Measurements from ENCODE around the gene CHL1.
"Not testable (repeated sequence)": the region's sequence is repeated elsewhere in the genome, so short reads cannot be mapped to it uniquely, and the experiment has no call there.

CHL1 gene

GRCh38 chr3:352599-352998 is 156.0 kb downstream of the CHL1 start:
- Mint-ChIP-seq H3K9me3 (no peaks in the 10 kb centered on the region), H3K27me3 (ENCODE audit: low read depth) (no peaks in the 10 kb centered on the region), H3K4me3 (no peak overlapping the region), H3K36me3 (ENCODE audit: low read depth) (no peaks in the 10 kb centered on the region), H3K4me1 (ENCODE audit: low read depth) (no peaks in the 10 kb centered on the region), H3K27ac (no peak overlapping the region)
- no peak for DNase-seq (ENCODE audit: low spot score)

- Mint-ChIP-seq H3K4me1 (ENCODE audit: low read depth) (no peaks in the 10 kb centered on the region), H3K27ac (no peak overlapping the region)
These were observed 156.7 kb downstream of the CHL1 start for GRCh38 chr3:353191-353739.

GRCh38 chr3:354432-354831 is 157.9 kb downstream of the CHL1 start:
- Mint-ChIP-seq H3K4me1 (ENCODE audit: low read depth) (no peaks in the 10 kb centered on the region), H3K9me3 (peaks cover under 1% of the 10 kb centered on the region), H3K36me3 (ENCODE audit: low read depth) (no peaks in the 10 kb centered on the region), H3K27me3 (ENCODE audit: low read depth) (no peaks in the 10 kb centered on the region), H3K27ac (no peak overlapping the region), H3K4me3 (no peak overlapping the region)
- peak; percentile 17 for DNase-seq (ENCODE audit: low spot score)

More at GRCh38 chr3:353191-353739, 156.7 kb downstream of the CHL1 start:
- no peak for DNase-seq (ENCODE audit: low spot score)
- H3K4me3 Mint-ChIP-seq: no peak overlapping the region
- H3K36me3 Mint-ChIP-seq (ENCODE audit: low read depth): no peaks in the 10 kb centered on the region
- H3K27me3 Mint-ChIP-seq (ENCODE audit: low read depth): no peaks in the 10 kb centered on the region
- no peaks in the 10 kb centered on the region for H3K9me3 Mint-ChIP-seq

- H3K4me1 Mint-ChIP-seq (ENCODE audit: low read depth): no peaks in the 10 kb centered on the region
- H3K27me3 Mint-ChIP-seq (ENCODE audit: low read depth): no peaks in the 10 kb centered on the region
- peaks cover 4% of the 10 kb centered on the region for H3K9me3 Mint-ChIP-seq
- no peak overlapping the region for H3K27ac Mint-ChIP-seq
- DNase-seq (ENCODE audit: low spot score): no peak
- no peaks in the 10 kb centered on the region for H3K36me3 Mint-ChIP-seq (ENCODE audit: low read depth)
- H3K4me3 Mint-ChIP-seq: no peak overlapping the region
These were observed 159.1 kb downstream of the CHL1 start for GRCh38 chr3:355622-356021.

GRCh38 chr3:356952-357351 is 160.4 kb downstream of the CHL1 start:
- Mint-ChIP-seq H3K4me1 (ENCODE audit: low read depth) (no peaks in the 10 kb centered on the region), H3K9me3 (peaks cover 9% of the 10 kb centered on the region)
- no peak for DNase-seq (ENCODE audit: low spot score)

GRCh38 chr3:359672-360071 is 163.1 kb downstream of the CHL1 start:
- no peaks in the 10 kb centered on the region for H3K4me1 Mint-ChIP-seq (ENCODE audit: low read depth)
- H3K36me3 Mint-ChIP-seq (ENCODE audit: low read depth): no peaks in the 10 kb centered on the region
- no peak overlapping the region for H3K4me3 Mint-ChIP-seq
- no peaks in the 10 kb centered on the region for H3K27me3 Mint-ChIP-seq (ENCODE audit: low read depth)
- H3K27ac Mint-ChIP-seq: no peak overlapping the region
- H3K9me3 Mint-ChIP-seq: peaks cover 11% of the 10 kb centered on the region
- DNase-seq (ENCODE audit: low spot score): no peak

More at GRCh38 chr3:356952-357351, 160.4 kb downstream of the CHL1 start:
- H3K27ac Mint-ChIP-seq: no peak overlapping the region
- no peak overlapping the region for H3K4me3 Mint-ChIP-seq
- H3K36me3 Mint-ChIP-seq (ENCODE audit: low read depth): no peaks in the 10 kb centered on the region
- H3K27me3 Mint-ChIP-seq (ENCODE audit: low read depth): no peaks in the 10 kb centered on the region

- Mint-ChIP-seq H3K4me1 (ENCODE audit: low read depth) (no peaks in the 10 kb centered on the region), H3K36me3 (ENCODE audit: low read depth) (no peaks in the 10 kb centered on the region), H3K27ac (no peak overlapping the region), H3K9me3 (peaks cover 11% of the 10 kb centered on the region), H3K27me3 (ENCODE audit: low read depth) (no peaks in the 10 kb centered on the region), H3K4me3 (no peak overlapping the region)
- DNase-seq (ENCODE audit: low spot score): no peak
These were observed 166.2 kb downstream of the CHL1 start for GRCh38 chr3:362681-363338.

GRCh38 chr3:364287-364686 is 167.7 kb downstream of the CHL1 start:
- Mint-ChIP-seq H3K27me3 (ENCODE audit: low read depth) (no peaks in the 10 kb centered on the region), H3K4me3 (no peak overlapping the region), H3K36me3 (ENCODE audit: low read depth) (no peaks in the 10 kb centered on the region), H3K9me3 (peaks cover 11% of the 10 kb centered on the region), H3K4me1 (ENCODE audit: low read depth) (no peaks in the 10 kb centered on the region), H3K27ac (no peak overlapping the region)
- DNase-seq (ENCODE audit: low spot score): no peak

GRCh38 chr3:365268-365667 is 168.7 kb downstream of the CHL1 start:
- no peaks in the 10 kb centered on the region for H3K36me3 Mint-ChIP-seq (ENCODE audit: low read depth)
- no peaks in the 10 kb centered on the region for H3K4me1 Mint-ChIP-seq (ENCODE audit: low read depth)
- no peaks in the 10 kb centered on the region for H3K27me3 Mint-ChIP-seq (ENCODE audit: low read depth)
- peaks cover 7% of the 10 kb centered on the region for H3K9me3 Mint-ChIP-seq
- H3K27ac Mint-ChIP-seq: no peak overlapping the region
- no peak for DNase-seq (ENCODE audit: low spot score)
- no peak overlapping the region for H3K4me3 Mint-ChIP-seq

- H3K36me3 Mint-ChIP-seq (ENCODE audit: low read depth); H3K4me1 Mint-ChIP-seq (ENCODE audit: low read depth); H3K27ac Mint-ChIP-seq; H3K4me3 Mint-ChIP-seq; H3K27me3 Mint-ChIP-seq (ENCODE audit: low read depth); DNase-seq (ENCODE audit: low spot score); H3K9me3 Mint-ChIP-seq: not testable (repeated sequence)
These were observed 169.7 kb downstream of the CHL1 start for GRCh38 chr3:366253-366652.

- Mint-ChIP-seq H3K4me3 (no peak overlapping the region), H3K9me3 (peaks cover 4% of the 10 kb centered on the region), H3K27me3 (ENCODE audit: low read depth) (no peaks in the 10 kb centered on the region), H3K4me1 (ENCODE audit: low read depth) (no peaks in the 10 kb centered on the region), H3K36me3 (ENCODE audit: low read depth) (no peaks in the 10 kb centered on the region), H3K27ac (no peak overlapping the region)
- no peak for DNase-seq (ENCODE audit: low spot score)
These were observed 176.7 kb downstream of the CHL1 start for GRCh38 chr3:373193-373779.

- Mint-ChIP-seq H3K4me3 (no peak overlapping the region), H3K27me3 (ENCODE audit: low read depth) (no peaks in the 10 kb centered on the region), H3K36me3 (ENCODE audit: low read depth) (no peaks in the 10 kb centered on the region), H3K9me3 (peaks cover 4% of the 10 kb centered on the region), H3K27ac (no peak overlapping the region), H3K4me1 (ENCODE audit: low read depth) (no peaks in the 10 kb centered on the region)
- DNase-seq (ENCODE audit: low spot score): no peak
These were observed 177.9 kb downstream of the CHL1 start for GRCh38 chr3:374459-374858.

- no peaks in the 10 kb centered on the region for H3K27me3 Mint-ChIP-seq (ENCODE audit: low read depth)
- no peaks in the 10 kb centered on the region for H3K36me3 Mint-ChIP-seq (ENCODE audit: low read depth)
- DNase-seq (ENCODE audit: low spot score): no peak
- peaks cover 2% of the 10 kb centered on the region for H3K9me3 Mint-ChIP-seq
- H3K4me1 Mint-ChIP-seq (ENCODE audit: low read depth): no peaks in the 10 kb centered on the region
- H3K27ac Mint-ChIP-seq: no peak overlapping the region
- H3K4me3 Mint-ChIP-seq: no peak overlapping the region
These were observed 180.6 kb downstream of the CHL1 start for GRCh38 chr3:377158-377561.

- Mint-ChIP-seq H3K36me3 (ENCODE audit: low read depth) (no peaks in the 10 kb centered on the region), H3K9me3 (no peaks in the 10 kb centered on the region), H3K4me3 (no peak overlapping the region), H3K27ac (no peak overlapping the region), H3K4me1 (ENCODE audit: low read depth) (no peaks in the 10 kb centered on the region), H3K27me3 (ENCODE audit: low read depth) (no peaks in the 10 kb centered on the region)
- DNase-seq (ENCODE audit: low spot score): no peak
These were observed 184.2 kb downstream of the CHL1 start for GRCh38 chr3:380801-381200.

GRCh38 chr3:385151-385550 is 188.6 kb downstream of the CHL1 start:
- no peak for DNase-seq (ENCODE audit: low spot score)
- Mint-ChIP-seq H3K27me3 (ENCODE audit: low read depth) (no peaks in the 10 kb centered on the region), H3K27ac (no peak overlapping the region), H3K36me3 (ENCODE audit: low read depth) (no peaks in the 10 kb centered on the region), H3K4me3 (no peak overlapping the region), H3K9me3 (no peaks in the 10 kb centered on the region), H3K4me1 (ENCODE audit: low read depth) (no peaks in the 10 kb centered on the region)
